Neuronal stem cell (in vitro differentiated cells): ENCODE measurements around the gene OGFOD3.

Experiments
- DNase-seq: peaks from one replicate; pipeline ENCODE4 v3.0.0-alpha.2; 2013; ENCODE audit warnings: low spot score
- H2AFZ ChIP-seq: one replicate; pipeline ENCODE4 v1.6.1; 2013; ENCODE audit warnings: mild to moderate bottlenecking, low read length, inconsistent platforms
- H2AK5ac ChIP-seq: 2 replicates; pipeline ENCODE4 v1.6.1; 2013; ENCODE audit warnings: low read depth, mild to moderate bottlenecking, inconsistent platforms, low read length, moderate library complexity, mixed read lengths
- H2BK120ac ChIP-seq: 2 replicates; pipeline ENCODE4 v1.6.1; 2013; ENCODE audit warnings: low read depth, mild to moderate bottlenecking, inconsistent platforms, low read length, moderate library complexity, mixed read lengths
- H2BK12ac ChIP-seq: one replicate; pipeline ENCODE4 v1.6.1; 2013; ENCODE audit warnings: low read length, inconsistent platforms
- H2BK15ac ChIP-seq: 2 replicates; pipeline ENCODE4 v1.6.1; 2013; ENCODE audit warnings: mild to moderate bottlenecking, low read length, inconsistent platforms, mixed read lengths
- H2BK5ac ChIP-seq: one replicate; pipeline ENCODE4 v1.6.1; 2013; ENCODE audit warnings: inconsistent platforms, mild to moderate bottlenecking, low read length, moderate library complexity
- H3K14ac ChIP-seq: one replicate; pipeline ENCODE4 v1.6.1; 2013; ENCODE audit warnings: low read length, inconsistent platforms
- H3K18ac ChIP-seq: 2 replicates; pipeline ENCODE4 v1.6.1; 2013; ENCODE audit warnings: low read length, inconsistent platforms
- H3K23ac ChIP-seq: 2 replicates; pipeline ENCODE4 v1.6.1; 2013; ENCODE audit warnings: low read depth, mild to moderate bottlenecking, mixed read lengths, low read length, inconsistent platforms; ENCODE audit not compliant: poor library complexity
- H3K27ac ChIP-seq: replicated peaks from 3 replicates; pipeline ENCODE4 v1.5.1; 2013; ENCODE audit warnings: low read length, inconsistent platforms
- H3K27me3 ChIP-seq, 3 experiments: 2 replicates each; pipeline ENCODE4 v1.6.1; 2013; ENCODE audit warnings: low read length in 3 of 3, mild to moderate bottlenecking in 2 of 3, inconsistent platforms in 1 of 3, low read depth in 1 of 3, mixed read lengths in 1 of 3, moderate library complexity in 1 of 3; ENCODE audit not compliant: control insufficient read depth in 3 of 3, insufficient read depth in 3 of 3
- H3K36me3 ChIP-seq, 2 donors: replicated peaks in 1 of 2; 2 replicates each; pipeline ENCODE4 v1.6.1; 2013; ENCODE audit warnings: low read length in 2 of 2; ENCODE audit not compliant: control insufficient read depth in 2 of 2, insufficient read depth in 2 of 2
- H3K4ac ChIP-seq: 2 replicates; pipeline ENCODE4 v1.6.1; 2013; ENCODE audit warnings: inconsistent platforms, mild to moderate bottlenecking, low read length, moderate library complexity
- H3K4me1 ChIP-seq, 2 donors: 1 replicate in 1 of 2; 2 replicates in 1 of 2; pipeline ENCODE4 v1.6.1; 2013; ENCODE audit warnings: low read length in 2 of 2, low read depth in 1 of 2; ENCODE audit not compliant: control insufficient read depth in 2 of 2, insufficient read depth in 1 of 2
- H3K4me2 ChIP-seq: one replicate; pipeline ENCODE4 v1.6.1; 2013; ENCODE audit warnings: mild to moderate bottlenecking, low read length, inconsistent platforms; ENCODE audit not compliant: insufficient read depth, poor library complexity, severe bottlenecking
- H3K4me3 ChIP-seq, 2 donors: 2 replicates each; pipeline ENCODE4 v1.5.1; 2013; ENCODE audit warnings: low read length in 2 of 2, mild to moderate bottlenecking in 2 of 2, inconsistent platforms in 1 of 2, moderate library complexity in 1 of 2
- H3K79me1 ChIP-seq: one replicate; pipeline ENCODE4 v1.6.1; 2013; ENCODE audit warnings: low read depth, mild to moderate bottlenecking, inconsistent platforms, low read length, moderate library complexity
- H3K9ac ChIP-seq: one replicate; pipeline ENCODE4 v1.6.1; 2013; ENCODE audit warnings: mild to moderate bottlenecking, low read depth, low read length, inconsistent platforms; ENCODE audit not compliant: poor library complexity
- H3K9me3 ChIP-seq, 2 donors: replicated peaks in 1 of 2; 2 replicates each; pipeline versions ENCODE3 to v1.6.1; 2013; ENCODE audit warnings: low read length in 2 of 2, mild to moderate bottlenecking in 2 of 2, inconsistent platforms in 1 of 2, low read depth in 1 of 2, mixed read lengths in 1 of 2, moderate library complexity in 1 of 2; ENCODE audit not compliant: control insufficient read depth in 2 of 2, insufficient read depth in 1 of 2
- H4K8ac ChIP-seq: one replicate; pipeline ENCODE4 v1.6.1; 2013; ENCODE audit warnings: low read depth, mild to moderate bottlenecking, inconsistent platforms, low read length, moderate library complexity
- H4K91ac ChIP-seq: one replicate; pipeline ENCODE4 v1.6.1; 2013; ENCODE audit warnings: low read length, low read depth, mild to moderate bottlenecking, inconsistent platforms; ENCODE audit not compliant: poor library complexity
- WGBS, 2 donors: extraction: QIAGEN DNeasy Blood & Tissue Kit; methylation state at CpG; one replicate each; pipeline ENCODE4 v1.1.7; 2013; ENCODE audit warnings: missing lambda C conversion rate in 2 of 2, mixed read lengths in 1 of 2; ENCODE audit not compliant: insufficient read length in 2 of 2, insufficient replicate concordance in 1 of 2; ENCODE audit errors: extremely low coverage in 2 of 2; 5-methylcytosine and 5-hydroxymethylcytosine counted together

OGFOD3 gene

DNA sequence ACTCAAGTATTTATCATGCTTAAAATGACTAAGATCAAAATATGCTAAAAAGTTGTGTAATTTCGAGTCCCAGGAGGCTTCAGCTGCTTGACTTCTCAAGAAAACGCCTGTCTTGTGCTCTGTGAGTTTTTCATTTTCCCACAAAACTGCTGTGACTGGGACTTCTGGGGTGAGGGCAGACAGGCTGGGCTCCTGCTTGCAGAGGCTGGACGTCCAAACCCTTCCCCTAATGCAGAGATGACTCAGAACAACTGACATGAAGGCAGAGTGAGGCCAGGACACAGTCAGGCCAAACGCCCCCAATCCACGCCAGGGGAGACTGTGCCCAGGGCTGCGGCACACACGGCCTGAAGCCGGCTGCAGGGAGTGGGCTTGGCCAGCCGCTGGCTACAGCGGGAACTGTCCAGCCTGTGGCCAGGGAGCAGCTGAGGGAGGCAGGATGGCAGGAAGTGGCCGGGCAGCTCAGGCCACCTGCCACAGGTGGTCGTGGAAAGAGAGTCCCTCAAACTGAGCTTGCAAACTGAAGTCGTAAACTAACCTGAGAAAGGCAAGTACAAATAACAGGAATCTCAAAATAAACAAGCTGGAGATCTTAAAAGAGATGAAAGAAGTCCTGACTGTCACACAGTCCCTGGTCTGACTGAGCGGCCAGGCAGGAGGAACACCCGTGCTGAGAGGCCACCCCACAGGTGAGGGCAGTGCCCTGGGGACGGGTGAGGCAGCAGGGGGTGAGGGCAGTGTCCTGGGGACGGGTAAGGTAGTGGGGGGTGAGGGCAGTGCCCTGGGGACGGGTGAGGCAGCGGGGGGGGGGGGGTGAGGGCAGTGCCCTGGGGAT, 21.6 kb downstream of the OGFOD3 start:
- WGBS, 2 donors, result no CpG with 5 or more reads among the region's 19 CpGs
- peaks cover 8 to 50% of the 10 kb centered on the region in 2 donors for H3K36me3 ChIP-seq
- no peak for DNase-seq

DNA sequence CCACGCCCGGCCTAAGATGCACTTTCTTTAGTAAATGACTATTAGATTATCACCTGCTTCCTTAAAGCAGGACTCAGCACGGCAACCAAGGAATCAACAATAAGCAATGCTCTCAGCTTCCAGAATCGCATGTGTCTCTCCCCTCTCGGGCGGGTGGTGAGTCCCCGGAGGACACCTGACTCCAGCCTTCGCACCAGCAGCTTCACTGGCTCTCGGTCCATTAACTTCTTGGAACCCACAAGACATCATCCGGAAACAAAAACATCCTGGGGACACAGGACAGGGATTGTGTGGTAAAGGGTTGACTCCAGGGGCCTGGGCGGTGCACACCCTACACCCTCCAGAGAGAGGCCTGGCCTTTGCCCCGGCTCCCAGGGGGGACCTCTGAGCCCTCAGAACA, 24.1 kb downstream of the OGFOD3 start:
- Histone ChIP-seq H3K14ac (no peak overlapping the region), H4K91ac (no peak overlapping the region), H3K27me3 (no peaks in the 10 kb centered on the region), H2BK120ac (no peak overlapping the region), H3K4me2 (no peak overlapping the region), H2BK5ac (no peak overlapping the region), H3K18ac (no peak overlapping the region), H3K79me1 (peaks cover 4% of the 10 kb centered on the region), H2AFZ (no peak overlapping the region), H3K23ac (peak overlapping the region; percentile 85), H3K4me3 (no peak overlapping the region), H3K4ac (no peak overlapping the region), H3K9me3 (no peaks in the 10 kb centered on the region), H2AK5ac (no peak overlapping the region), H4K8ac (no peak overlapping the region), H3K4me1 (no peaks in the 10 kb centered on the region), H2BK12ac (no peak overlapping the region), H3K36me3 (peaks cover 4 to 36% of the 10 kb centered on the region in 2 donors), H2BK15ac (no peak overlapping the region), H3K9ac (no peak overlapping the region), H3K27ac (no peak overlapping the region)
- DNase-seq, result no peak
- WGBS, 2 donors, result no CpG with 5 or more reads among the region's 12 CpGs

More for the DNA sequence above, 21.6 kb downstream of the OGFOD3 start:
- Histone ChIP-seq H4K91ac (no peak overlapping the region), H3K18ac (no peak overlapping the region), H2BK12ac (peak overlapping the region; percentile 84), H2BK120ac (no peak overlapping the region), H3K4me2 (no peak overlapping the region), H3K14ac (peak overlapping the region; percentile 82), H3K27me3 (no peaks in the 10 kb centered on the region), H3K4me3 (no peak overlapping the region), H2AK5ac (no peak overlapping the region), H2BK5ac (no peak overlapping the region), H3K27ac (no peak overlapping the region), H3K4ac (no peak overlapping the region), H3K79me1 (peaks cover 7% of the 10 kb centered on the region), H3K4me1 (no peaks in the 10 kb centered on the region), H4K8ac (no peak overlapping the region), H2BK15ac (no peak overlapping the region), H3K9ac (no peak overlapping the region), H2AFZ (no peak overlapping the region), H3K23ac (no peak overlapping the region), H3K9me3 (no peaks in the 10 kb centered on the region)

DNA sequence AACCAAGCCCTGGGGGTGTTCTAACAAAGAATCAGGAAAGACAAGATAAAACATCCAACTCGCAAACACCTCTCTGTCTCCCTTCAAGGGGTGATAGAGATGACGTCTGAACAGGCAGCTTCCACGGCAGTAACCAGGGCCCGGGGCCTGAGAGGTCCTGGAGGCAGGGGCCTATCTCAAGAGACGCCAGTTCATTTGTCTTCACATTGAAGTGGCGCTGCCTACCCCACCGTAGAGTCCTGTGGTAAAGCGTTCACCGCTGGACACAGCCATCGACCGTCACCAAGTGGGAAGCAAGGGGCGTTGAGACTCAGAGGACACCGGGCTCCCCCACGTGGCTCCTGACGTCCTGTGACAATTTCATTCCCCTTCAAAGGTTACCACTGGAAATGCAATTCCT, 25.4 kb downstream of the OGFOD3 start:
- no peak overlapping the region for H3K14ac ChIP-seq
- no peak overlapping the region for H2BK120ac ChIP-seq
- no peak overlapping the region for H2BK12ac ChIP-seq
- no peak overlapping the region for H3K23ac ChIP-seq
- no peak overlapping the region for H4K8ac ChIP-seq
- H3K4me3 ChIP-seq, result no peak overlapping the region
- no peak overlapping the region for H3K18ac ChIP-seq
- no peak overlapping the region for H3K27ac ChIP-seq
- no peaks in the 10 kb centered on the region for H3K4me1 ChIP-seq
- H3K79me1 ChIP-seq, result peaks cover 3% of the 10 kb centered on the region
- H3K27me3 ChIP-seq, result no peaks in the 10 kb centered on the region
- H3K9me3 ChIP-seq, result no peaks in the 10 kb centered on the region
- H2BK15ac ChIP-seq, result no peak overlapping the region
- no peak overlapping the region for H3K4ac ChIP-seq
- no peak overlapping the region for H2AK5ac ChIP-seq
- no peak overlapping the region for H3K9ac ChIP-seq
- WGBS, 2 donors, result no CpG with 5 or more reads among the region's 15 CpGs
- no peak overlapping the region for H4K91ac ChIP-seq
- peaks cover 4 to 34% of the 10 kb centered on the region in 2 donors for H3K36me3 ChIP-seq
- H2AFZ ChIP-seq, result no peak overlapping the region
- H2BK5ac ChIP-seq, result no peak overlapping the region
- DNase-seq, result no peak
- no peak overlapping the region for H3K4me2 ChIP-seq

DNA sequence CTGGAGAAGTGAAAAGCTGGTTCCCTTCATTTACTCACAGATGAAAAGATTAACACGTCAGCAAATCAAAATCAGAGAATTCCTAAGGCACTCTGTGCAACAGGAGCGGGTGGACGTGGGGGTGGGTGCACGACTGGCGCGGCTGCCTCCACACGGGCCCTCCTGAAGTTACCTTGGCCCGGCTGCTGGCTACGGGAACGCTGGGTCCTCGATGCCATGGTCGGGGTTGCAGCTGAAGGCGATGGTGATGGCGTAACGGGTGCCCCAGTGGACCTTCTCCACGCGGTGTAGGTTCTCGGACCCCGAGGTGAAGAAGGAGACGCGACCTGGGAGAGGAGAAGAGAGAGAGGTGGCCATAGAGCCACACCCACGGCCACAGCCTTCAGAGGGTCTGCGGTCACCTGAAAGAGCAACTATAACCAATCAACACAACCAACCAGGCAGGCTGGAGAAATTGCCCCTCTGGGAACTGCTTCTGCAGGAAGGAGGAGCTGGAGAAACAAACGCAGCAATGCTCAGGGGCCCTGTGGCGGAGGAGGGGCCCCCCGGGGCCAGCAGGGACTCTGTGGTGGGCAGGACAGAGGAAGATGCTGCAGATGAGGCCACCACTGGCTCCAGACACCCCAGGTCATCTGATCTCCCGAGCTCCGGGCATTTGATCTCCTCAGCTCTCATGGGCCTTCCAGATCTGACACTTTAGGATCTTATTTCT, 26.0 kb downstream of the OGFOD3 start:
- Histone ChIP-seq H3K36me3 (peaks cover 4 to 29% of the 10 kb centered on the region in 2 donors), H3K4me3 (no peak overlapping the region), H2AFZ (no peak overlapping the region), H2BK12ac (no peak overlapping the region), H3K18ac (no peak overlapping the region), H4K8ac (no peak overlapping the region), H3K79me1 (no peaks in the 10 kb centered on the region), H3K4me2 (no peak overlapping the region), H4K91ac (no peak overlapping the region), H2AK5ac (no peak overlapping the region), H2BK15ac (no peak overlapping the region), H3K4me1 (no peaks in the 10 kb centered on the region), H2BK5ac (no peak overlapping the region), H3K23ac (no peak overlapping the region), H3K14ac (no peak overlapping the region), H2BK120ac (no peak overlapping the region), H3K9ac (no peak overlapping the region), H3K27me3 (no peaks in the 10 kb centered on the region), H3K27ac (no peak overlapping the region), H3K4ac (no peak overlapping the region), H3K9me3 (no peaks in the 10 kb centered on the region)
- no peak for DNase-seq
- no CpG with 5 or more reads among the region's 28 CpGs for WGBS, 2 donors
